Measurements from ENCODE around the gene PCDH1. TPM values are rescaled to one million over a fixed set of nuclear protein-coding genes. Genes with fewer than 3 reads are reported as not detected.

The PCDH1 gene
- total and polyA plus RNA-seq, 2 of the 13 experiments (the other 11 are each of a cell fraction or from before 2014, with no cell fraction given), result 0.11 to 0.83 TPM

DNA sequence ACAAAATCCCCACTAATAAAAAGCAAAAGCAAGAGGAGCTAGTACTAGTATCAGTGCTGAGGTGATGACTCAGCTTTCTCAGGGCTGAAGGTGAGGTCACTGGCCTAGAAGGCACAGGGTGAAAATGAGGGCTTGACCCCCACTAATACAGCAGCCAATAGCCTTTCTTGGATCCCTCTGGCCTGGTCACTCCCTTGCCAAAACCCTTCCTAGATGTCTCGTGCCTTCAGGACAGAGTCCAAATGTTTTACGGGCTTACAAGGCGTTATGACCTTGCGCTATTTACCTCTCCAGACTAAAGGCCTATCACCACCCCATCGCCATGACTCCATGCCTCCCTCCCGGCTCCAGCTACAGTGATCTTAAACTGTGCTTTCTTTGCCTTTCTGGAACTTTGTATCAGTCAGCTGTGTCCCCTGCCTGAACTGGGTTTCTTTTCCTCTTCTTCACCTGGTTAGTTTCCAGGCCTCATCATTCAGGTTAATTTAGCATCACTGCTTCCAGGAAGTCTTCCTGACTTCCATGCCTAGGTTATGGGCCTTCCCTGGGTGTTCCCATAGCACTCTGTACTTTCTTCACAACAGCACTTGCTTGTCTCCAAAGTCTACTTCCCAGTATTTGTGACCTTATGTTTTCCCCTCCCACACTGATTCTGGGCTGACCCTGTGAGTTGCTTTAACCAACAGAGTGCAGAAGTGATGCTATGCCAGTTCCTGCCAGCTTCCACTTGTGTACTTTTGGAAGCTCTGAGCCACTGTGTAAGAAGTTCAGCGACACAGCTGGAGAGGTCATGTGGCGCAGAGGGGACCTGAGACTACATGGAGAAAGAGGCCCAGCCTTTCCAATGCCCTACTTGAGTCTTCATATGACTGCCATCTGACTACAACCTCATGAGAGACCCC is 41.3 kb upstream of the PCDH1 start (continued):
- TF ChIP-seq, protein P1, sequence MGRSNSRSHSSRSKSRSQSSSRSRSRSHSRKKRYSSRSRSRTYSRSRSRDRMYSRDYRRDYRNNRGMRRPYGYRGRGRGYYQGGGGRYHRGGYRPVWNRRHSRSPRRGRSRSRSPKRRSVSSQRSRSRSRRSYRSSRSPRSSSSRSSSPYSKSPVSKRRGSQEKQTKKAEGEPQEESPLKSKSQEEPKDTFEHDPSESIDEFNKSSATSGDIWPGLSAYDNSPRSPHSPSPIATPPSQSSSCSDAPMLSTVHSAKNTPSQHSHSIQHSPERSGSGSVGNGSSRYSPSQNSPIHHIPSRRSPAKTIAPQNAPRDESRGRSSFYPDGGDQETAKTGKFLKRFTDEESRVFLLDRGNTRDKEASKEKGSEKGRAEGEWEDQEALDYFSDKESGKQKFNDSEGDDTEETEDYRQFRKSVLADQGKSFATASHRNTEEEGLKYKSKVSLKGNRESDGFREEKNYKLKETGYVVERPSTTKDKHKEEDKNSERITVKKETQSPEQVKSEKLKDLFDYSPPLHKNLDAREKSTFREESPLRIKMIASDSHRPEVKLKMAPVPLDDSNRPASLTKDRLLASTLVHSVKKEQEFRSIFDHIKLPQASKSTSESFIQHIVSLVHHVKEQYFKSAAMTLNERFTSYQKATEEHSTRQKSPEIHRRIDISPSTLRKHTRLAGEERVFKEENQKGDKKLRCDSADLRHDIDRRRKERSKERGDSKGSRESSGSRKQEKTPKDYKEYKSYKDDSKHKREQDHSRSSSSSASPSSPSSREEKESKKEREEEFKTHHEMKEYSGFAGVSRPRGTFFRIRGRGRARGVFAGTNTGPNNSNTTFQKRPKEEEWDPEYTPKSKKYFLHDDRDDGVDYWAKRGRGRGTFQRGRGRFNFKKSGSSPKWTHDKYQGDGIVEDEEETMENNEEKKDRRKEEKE (IDR thresholded peaks at IDR 0.05), result no peak
- TF ChIP-seq, protein P2, sequence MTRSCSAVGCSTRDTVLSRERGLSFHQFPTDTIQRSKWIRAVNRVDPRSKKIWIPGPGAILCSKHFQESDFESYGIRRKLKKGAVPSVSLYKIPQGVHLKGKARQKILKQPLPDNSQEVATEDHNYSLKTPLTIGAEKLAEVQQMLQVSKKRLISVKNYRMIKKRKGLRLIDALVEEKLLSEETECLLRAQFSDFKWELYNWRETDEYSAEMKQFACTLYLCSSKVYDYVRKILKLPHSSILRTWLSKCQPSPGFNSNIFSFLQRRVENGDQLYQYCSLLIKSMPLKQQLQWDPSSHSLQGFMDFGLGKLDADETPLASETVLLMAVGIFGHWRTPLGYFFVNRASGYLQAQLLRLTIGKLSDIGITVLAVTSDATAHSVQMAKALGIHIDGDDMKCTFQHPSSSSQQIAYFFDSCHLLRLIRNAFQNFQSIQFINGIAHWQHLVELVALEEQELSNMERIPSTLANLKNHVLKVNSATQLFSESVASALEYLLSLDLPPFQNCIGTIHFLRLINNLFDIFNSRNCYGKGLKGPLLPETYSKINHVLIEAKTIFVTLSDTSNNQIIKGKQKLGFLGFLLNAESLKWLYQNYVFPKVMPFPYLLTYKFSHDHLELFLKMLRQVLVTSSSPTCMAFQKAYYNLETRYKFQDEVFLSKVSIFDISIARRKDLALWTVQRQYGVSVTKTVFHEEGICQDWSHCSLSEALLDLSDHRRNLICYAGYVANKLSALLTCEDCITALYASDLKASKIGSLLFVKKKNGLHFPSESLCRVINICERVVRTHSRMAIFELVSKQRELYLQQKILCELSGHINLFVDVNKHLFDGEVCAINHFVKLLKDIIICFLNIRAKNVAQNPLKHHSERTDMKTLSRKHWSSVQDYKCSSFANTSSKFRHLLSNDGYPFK (CRISPR knock-in tag; IDR thresholded peaks at IDR 0.05; ENCODE audit: borderline replicate concordance), result no peak
- TF ChIP-seq, protein P3, sequence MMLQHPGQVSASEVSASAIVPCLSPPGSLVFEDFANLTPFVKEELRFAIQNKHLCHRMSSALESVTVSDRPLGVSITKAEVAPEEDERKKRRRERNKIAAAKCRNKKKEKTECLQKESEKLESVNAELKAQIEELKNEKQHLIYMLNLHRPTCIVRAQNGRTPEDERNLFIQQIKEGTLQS (CRISPR knock-in tag; IDR thresholded peaks at IDR 0.05), result no peak
- TF ChIP-seq HDAC1 (CRISPR knock-in tag; IDR thresholded peaks at IDR 0.05) (no peak), MBD4 (IDR thresholded peaks at IDR 0.05; ENCODE audit: borderline replicate concordance, low read length) (no peak), SALL1 (CRISPR knock-in tag; IDR thresholded peaks at IDR 0.05) (no peak), ZBTB7B (CRISPR knock-in tag; IDR thresholded peaks at IDR 0.05) (no peak), JUND (CRISPR knock-in tag; IDR thresholded peaks at IDR 0.05) (no peak), ZNF367 (CRISPR knock-in tag; IDR thresholded peaks at IDR 0.05; ENCODE audit: borderline replicate concordance) (no peak), TBL1XR1 (IDR thresholded peaks at IDR 0.05; ENCODE audit: borderline replicate concordance, low read length, partially characterized antibody) (no peak), ZNF616 (CRISPR knock-in tag; IDR thresholded peaks at IDR 0.05; ENCODE audit: low read depth) (no peak), TOE1 (CRISPR knock-in tag; IDR thresholded peaks at IDR 0.05) (no peak)
- TF ChIP-seq, protein P4, sequence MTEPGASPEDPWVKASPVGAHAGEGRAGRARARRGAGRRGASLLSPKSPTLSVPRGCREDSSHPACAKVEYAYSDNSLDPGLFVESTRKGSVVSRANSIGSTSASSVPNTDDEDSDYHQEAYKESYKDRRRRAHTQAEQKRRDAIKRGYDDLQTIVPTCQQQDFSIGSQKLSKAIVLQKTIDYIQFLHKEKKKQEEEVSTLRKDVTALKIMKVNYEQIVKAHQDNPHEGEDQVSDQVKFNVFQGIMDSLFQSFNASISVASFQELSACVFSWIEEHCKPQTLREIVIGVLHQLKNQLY (CRISPR knock-in tag; IDR thresholded peaks at IDR 0.05), result no peak
- TF ChIP-seq, protein P5, sequence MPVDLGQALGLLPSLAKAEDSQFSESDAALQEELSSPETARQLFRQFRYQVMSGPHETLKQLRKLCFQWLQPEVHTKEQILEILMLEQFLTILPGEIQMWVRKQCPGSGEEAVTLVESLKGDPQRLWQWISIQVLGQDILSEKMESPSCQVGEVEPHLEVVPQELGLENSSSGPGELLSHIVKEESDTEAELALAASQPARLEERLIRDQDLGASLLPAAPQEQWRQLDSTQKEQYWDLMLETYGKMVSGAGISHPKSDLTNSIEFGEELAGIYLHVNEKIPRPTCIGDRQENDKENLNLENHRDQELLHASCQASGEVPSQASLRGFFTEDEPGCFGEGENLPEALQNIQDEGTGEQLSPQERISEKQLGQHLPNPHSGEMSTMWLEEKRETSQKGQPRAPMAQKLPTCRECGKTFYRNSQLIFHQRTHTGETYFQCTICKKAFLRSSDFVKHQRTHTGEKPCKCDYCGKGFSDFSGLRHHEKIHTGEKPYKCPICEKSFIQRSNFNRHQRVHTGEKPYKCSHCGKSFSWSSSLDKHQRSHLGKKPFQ (CRISPR knock-in tag; IDR thresholded peaks at IDR 0.05; ENCODE audit: insufficient replicate concordance), result no peak
- TF ChIP-seq, protein P6, sequence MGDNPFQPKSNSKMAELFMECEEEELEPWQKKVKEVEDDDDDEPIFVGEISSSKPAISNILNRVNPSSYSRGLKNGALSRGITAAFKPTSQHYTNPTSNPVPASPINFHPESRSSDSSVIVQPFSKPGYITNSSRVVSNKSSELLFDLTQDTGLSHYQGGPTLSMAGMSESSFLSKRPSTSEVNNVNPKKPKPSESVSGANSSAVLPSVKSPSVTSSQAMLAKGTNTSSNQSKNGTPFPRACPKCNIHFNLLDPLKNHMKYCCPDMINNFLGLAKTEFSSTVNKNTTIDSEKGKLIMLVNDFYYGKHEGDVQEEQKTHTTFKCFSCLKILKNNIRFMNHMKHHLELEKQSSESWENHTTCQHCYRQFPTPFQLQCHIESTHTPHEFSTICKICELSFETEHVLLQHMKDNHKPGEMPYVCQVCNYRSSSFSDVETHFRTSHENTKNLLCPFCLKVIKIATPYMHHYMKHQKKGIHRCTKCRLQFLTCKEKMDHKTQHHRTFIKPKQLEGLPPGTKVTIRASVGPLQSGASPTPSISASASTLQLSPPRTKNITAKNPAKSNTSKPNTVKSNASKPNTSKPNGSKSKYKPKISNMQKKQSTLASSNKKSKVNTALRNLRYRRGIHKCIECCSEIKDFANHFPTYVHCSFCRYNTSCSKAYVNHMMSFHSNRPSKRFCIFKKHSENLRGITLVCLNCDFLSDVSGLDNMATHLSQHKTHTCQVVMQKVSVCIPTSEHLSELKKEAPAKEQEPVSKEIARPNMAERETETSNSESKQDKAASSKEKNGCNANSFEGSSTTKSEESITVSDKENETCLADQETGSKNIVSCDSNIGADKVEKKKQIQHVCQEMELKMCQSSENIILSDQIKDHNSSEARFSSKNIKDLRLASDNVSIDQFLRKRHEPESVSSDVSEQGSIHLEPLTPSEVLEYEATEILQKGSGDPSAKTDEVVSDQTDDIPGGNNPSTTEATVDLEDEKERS (CRISPR knock-in tag; IDR thresholded peaks at IDR 0.05), result no peak
- TF ChIP-seq, protein P7, sequence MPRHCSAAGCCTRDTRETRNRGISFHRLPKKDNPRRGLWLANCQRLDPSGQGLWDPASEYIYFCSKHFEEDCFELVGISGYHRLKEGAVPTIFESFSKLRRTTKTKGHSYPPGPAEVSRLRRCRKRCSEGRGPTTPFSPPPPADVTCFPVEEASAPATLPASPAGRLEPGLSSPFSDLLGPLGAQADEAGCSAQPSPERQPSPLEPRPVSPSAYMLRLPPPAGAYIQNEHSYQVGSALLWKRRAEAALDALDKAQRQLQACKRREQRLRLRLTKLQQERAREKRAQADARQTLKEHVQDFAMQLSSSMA (CRISPR knock-in tag; IDR thresholded peaks at IDR 0.05), result no peak
